Measurements from ENCODE around the gene PROSER3. TPM values are rescaled to one million over a fixed set of nuclear protein-coding genes. Genes with fewer than 3 reads are reported as not detected.

Gene PROSER3
- total RNA-seq, 1 experiment from 2014 or later, result 17.5 TPM

DNA sequence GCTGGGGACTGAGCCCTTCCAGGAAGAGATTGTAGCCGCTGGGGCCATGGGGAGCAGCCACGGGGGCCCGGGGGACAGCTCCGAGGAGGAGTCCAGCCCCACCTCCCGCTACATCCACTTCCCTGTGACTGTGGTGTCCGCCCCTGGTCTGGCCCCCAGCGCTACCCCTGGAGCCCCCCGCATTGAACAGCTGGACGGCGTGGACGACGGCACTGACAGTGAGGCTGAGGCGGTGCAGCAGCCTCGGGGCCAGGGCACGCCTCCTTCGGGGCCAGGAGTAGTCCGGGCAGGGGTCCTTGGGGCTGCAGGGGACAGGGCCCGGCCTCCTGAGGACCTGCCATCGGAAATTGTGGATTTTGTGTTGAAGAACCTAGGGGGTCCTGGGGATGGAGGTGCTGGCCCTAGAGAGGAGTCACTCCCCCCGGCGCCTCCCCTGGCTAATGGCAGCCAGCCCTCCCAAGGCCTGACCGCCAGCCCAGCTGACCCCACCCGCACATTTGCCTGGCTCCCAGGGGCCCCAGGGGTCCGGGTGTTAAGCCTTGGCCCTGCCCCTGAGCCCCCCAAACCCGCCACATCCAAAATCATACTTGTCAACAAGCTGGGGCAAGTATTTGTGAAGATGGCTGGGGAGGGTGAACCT, 25.3 kb upstream of the PROSER3 start:
- H3K9ac ChIP-seq (ENCODE audit: low read length), result no peak overlapping the region
- no peaks in the 10 kb centered on the region for H3K9me3 ChIP-seq (ENCODE audit: low read length)
- no peak overlapping the region for H3K27ac ChIP-seq (ENCODE audit: low read length)
- no peak for DNase-seq
- H4K20me1 ChIP-seq (ENCODE audit: insufficient read depth, low read depth, low read length), result 0 out of 2 replicates have a peak, but pooled peaks cover 10% of the 10 kb centered on the region
- no peaks in the 10 kb centered on the region for H3K79me2 ChIP-seq (ENCODE audit: low read length)
- peaks cover 6% of the 10 kb centered on the region; the same call in 1 of the 2 replicates for H3K36me3 ChIP-seq (ENCODE audit: insufficient read depth, low read length)
- no peak overlapping the region for H2AFZ ChIP-seq (ENCODE audit: low read length)
- no peak overlapping the region for H3K4me3 ChIP-seq (ENCODE audit: low read length)
- H3K4me2 ChIP-seq (ENCODE audit: low read depth, low read length, poor library complexity, severe bottlenecking), result no peak overlapping the region
- H3K9me2 ChIP-seq (replicated peaks; ENCODE audit: insufficient read depth, low read length), result no peaks in the 10 kb centered on the region
- H3K27me3 ChIP-seq (ENCODE audit: low read length), result no peaks in the 10 kb centered on the region
- H3K4me1 ChIP-seq (ENCODE audit: low read length), result peaks cover 19% of the 10 kb centered on the region

DNA sequence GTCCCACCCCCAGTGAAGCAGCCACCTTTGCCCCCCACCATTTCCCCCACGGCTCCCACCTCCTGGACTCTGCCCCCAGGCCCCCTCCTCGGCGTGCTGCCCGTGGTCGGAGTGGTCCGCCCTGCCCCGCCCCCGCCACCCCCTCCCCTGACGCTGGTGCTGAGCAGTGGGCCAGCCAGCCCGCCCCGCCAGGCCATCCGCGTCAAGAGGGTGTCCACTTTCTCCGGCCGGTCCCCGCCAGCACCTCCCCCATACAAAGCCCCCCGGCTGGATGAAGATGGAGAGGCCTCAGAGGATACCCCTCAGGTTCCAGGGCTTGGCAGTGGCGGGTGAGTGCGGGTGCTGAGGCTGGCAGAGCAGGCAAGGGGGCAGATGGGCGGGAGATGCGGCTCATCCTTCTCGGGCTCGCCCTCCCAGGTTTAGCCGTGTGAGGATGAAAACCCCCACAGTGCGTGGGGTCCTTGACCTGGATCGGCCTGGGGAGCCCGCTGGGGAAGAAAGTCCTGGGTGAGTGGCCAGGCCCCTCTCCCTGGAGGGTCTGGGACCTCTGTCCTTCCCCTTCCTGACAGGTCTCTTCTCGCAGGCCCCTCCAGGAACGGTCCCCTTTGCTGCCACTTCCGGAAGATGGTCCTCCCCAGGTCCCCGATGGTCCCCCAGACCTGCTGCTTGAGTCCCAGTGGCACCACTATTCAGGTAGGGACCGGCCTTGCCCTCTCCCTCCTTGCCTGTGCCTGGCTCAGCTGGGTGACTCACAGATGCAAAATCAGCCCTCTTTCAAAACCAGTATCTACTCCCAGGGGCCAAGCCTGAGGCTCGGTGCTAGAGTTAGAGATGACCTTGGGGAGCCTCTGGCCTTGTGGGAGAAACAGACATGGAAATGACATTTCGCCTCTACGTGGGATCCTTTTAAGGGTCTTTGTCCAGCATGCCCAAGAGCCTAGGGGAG, 24.5 kb upstream of the PROSER3 start:
- Histone ChIP-seq H3K27ac (ENCODE audit: low read length) (peak overlapping the region; percentile 53), H3K4me2 (ENCODE audit: low read depth, low read length, poor library complexity, severe bottlenecking) (no peak overlapping the region), H3K9me2 (replicated peaks; ENCODE audit: insufficient read depth, low read length) (no peaks in the 10 kb centered on the region), H4K20me1 (ENCODE audit: insufficient read depth, low read depth, low read length) (0 out of 2 replicates have a peak, but pooled peaks cover 10% of the 10 kb centered on the region), H3K79me2 (ENCODE audit: low read length) (no peaks in the 10 kb centered on the region), H3K36me3 (ENCODE audit: insufficient read depth, low read length) (peaks cover 6% of the 10 kb centered on the region; the same call in 1 of the 2 replicates), H3K9me3 (ENCODE audit: low read length) (no peaks in the 10 kb centered on the region), H3K4me1 (ENCODE audit: low read length) (peaks cover 19% of the 10 kb centered on the region), H2AFZ (ENCODE audit: low read length) (no peak overlapping the region), H3K9ac (ENCODE audit: low read length) (0 out of 2 replicates have a peak overlapping the region, but pooled peaks have one; percentile 10), H3K27me3 (ENCODE audit: low read length) (no peaks in the 10 kb centered on the region), H3K4me3 (ENCODE audit: low read length) (no peak overlapping the region)
- peak; percentile 73 for DNase-seq

DNA sequence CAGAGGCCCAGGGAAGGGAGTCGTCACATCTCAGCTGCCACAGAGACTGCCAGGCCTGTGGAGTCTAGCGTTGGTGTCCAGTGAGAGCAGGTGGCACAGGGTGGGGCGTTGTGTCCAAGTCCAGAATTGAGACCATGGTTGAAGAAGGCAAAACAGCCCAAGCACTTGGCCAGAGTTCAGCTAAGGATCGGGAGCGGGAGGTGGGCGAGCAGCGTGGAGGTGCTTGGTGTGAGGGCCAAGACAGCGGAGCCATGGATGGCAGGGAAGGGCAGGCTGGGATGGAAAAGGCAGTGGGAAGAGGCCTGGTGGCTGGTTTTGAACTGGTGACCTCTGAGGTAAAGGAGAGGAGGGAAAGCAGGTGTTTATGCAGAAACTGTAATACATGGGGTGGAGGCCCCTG, 23.7 kb upstream of the PROSER3 start:
- Histone ChIP-seq H3K27ac (ENCODE audit: low read length) (peak overlapping the region; percentile 53), H4K20me1 (ENCODE audit: insufficient read depth, low read depth, low read length) (0 out of 2 replicates have a peak, but pooled peaks cover 10% of the 10 kb centered on the region), H3K9ac (ENCODE audit: low read length) (0 out of 2 replicates have a peak overlapping the region, but pooled peaks have one; percentile 10)

DNA sequence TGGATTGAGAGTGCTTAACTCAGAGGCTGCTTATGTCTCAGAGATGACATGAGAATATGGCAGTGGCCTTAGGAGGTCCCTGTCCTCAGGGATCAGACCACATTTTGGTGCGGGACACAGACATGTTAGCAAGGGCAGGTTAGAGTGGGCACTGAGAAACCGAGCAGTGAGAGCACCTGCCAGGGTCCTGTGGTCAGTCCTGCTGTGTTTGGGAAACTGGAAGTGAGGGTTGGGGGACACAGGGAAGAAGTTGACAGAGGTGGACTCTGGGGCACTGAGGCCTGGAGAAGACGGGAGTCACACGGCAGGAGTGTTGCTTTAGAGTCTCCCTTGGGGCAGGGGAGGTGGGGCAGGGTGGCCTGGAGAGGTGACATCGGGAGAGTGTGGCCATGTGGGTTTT, 23.1 kb upstream of the PROSER3 start:
- H3K4me3 ChIP-seq (ENCODE audit: low read length), result no peak overlapping the region
- H3K9me3 ChIP-seq (ENCODE audit: low read length), result no peaks in the 10 kb centered on the region
- no peak overlapping the region for H3K4me2 ChIP-seq (ENCODE audit: low read depth, low read length, poor library complexity, severe bottlenecking)
- H4K20me1 ChIP-seq (ENCODE audit: insufficient read depth, low read depth, low read length), result 0 out of 2 replicates have a peak, but pooled peaks cover 10% of the 10 kb centered on the region
- H3K36me3 ChIP-seq (ENCODE audit: insufficient read depth, low read length), result peaks cover 6% of the 10 kb centered on the region; the same call in 1 of the 2 replicates
- H3K79me2 ChIP-seq (ENCODE audit: low read length), result no peaks in the 10 kb centered on the region
- H3K9me2 ChIP-seq (replicated peaks; ENCODE audit: insufficient read depth, low read length), result no peaks in the 10 kb centered on the region
- H3K27me3 ChIP-seq (ENCODE audit: low read length), result no peaks in the 10 kb centered on the region
- H3K27ac ChIP-seq (ENCODE audit: low read length), result no peak overlapping the region
- no peak overlapping the region for H3K9ac ChIP-seq (ENCODE audit: low read length)
- H2AFZ ChIP-seq (ENCODE audit: low read length), result no peak overlapping the region
- peaks cover 22% of the 10 kb centered on the region for H3K4me1 ChIP-seq (ENCODE audit: low read length)
- DNase-seq, result no peak

More for the DNA sequence above, 23.7 kb upstream of the PROSER3 start:
- H3K79me2 ChIP-seq (ENCODE audit: low read length), result no peaks in the 10 kb centered on the region
- H3K4me2 ChIP-seq (ENCODE audit: low read depth, low read length, poor library complexity, severe bottlenecking), result no peak overlapping the region
- H2AFZ ChIP-seq (ENCODE audit: low read length), result no peak overlapping the region
- no peaks in the 10 kb centered on the region for H3K9me2 ChIP-seq (replicated peaks; ENCODE audit: insufficient read depth, low read length)
- H3K27me3 ChIP-seq (ENCODE audit: low read length), result no peaks in the 10 kb centered on the region
- H3K36me3 ChIP-seq (ENCODE audit: insufficient read depth, low read length), result peaks cover 6% of the 10 kb centered on the region; the same call in 1 of the 2 replicates
- no peak for DNase-seq
- H3K4me1 ChIP-seq (ENCODE audit: low read length), result peaks cover 19% of the 10 kb centered on the region
- H3K4me3 ChIP-seq (ENCODE audit: low read length), result no peak overlapping the region
- H3K9me3 ChIP-seq (ENCODE audit: low read length), result no peaks in the 10 kb centered on the region

DNA sequence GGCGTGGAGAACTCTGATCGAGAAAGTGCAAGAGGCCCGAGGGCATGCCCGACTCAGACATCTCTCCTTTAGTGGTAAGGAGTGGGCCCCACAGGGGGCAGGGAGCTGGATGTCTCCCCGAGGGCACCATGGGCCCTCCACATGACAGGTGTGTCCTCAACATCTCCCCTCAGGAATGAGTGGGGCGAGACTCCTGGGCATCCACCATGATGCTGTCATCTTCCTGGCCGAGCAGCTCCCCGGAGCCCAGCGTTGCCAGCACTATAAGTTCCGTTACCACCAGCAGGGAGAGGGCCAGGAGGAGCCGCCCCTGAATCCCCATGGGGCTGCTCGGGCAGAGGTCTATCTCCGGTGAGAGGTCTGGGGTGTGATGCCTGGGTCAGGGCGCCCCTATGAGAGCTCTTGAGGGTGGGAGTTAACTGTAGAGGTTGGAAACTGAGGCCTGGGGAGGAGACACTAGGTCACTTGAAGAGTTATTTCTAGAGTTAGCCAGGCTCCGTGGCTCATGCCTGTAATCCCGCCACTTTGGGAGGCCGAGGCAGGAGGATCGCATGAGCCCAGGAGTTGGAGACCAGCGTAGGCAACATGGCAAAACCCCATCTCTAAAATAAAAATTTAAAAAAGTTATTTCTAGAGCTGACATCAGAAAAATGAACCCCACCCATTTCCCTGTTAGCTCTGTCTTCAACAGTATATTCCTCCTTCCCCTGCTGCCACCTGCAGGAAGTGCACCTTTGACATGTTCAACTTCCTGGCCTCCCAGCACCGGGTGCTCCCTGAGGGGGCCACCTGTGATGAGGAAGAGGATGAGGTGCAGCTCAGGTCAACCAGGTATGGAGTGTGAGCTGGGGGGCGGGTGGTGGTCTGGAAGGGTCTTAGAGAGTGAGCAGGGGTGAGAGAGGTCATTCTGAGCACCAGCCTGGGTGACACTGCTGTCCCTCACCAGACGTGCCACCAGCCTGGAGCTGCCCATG, 20.8 kb upstream of the PROSER3 start:
- Histone ChIP-seq H3K79me2 (ENCODE audit: low read length) (no peaks in the 10 kb centered on the region), H3K27ac (ENCODE audit: low read length) (no peak overlapping the region), H4K20me1 (ENCODE audit: insufficient read depth, low read depth, low read length) (0 out of 2 replicates have a peak, but pooled peaks cover 6% of the 10 kb centered on the region), H2AFZ (ENCODE audit: low read length) (no peak overlapping the region), H3K4me3 (ENCODE audit: low read length) (no peak overlapping the region), H3K9me3 (ENCODE audit: low read length) (no peaks in the 10 kb centered on the region), H3K9me2 (replicated peaks; ENCODE audit: insufficient read depth, low read length) (no peaks in the 10 kb centered on the region), H3K36me3 (ENCODE audit: insufficient read depth, low read length) (no peaks in the 10 kb centered on the region; the same call in 1 of the 2 replicates), H3K9ac (ENCODE audit: low read length) (no peak overlapping the region), H3K4me1 (ENCODE audit: low read length) (peaks cover 40% of the 10 kb centered on the region), H3K4me2 (ENCODE audit: low read depth, low read length, poor library complexity, severe bottlenecking) (no peak overlapping the region), H3K27me3 (ENCODE audit: low read length) (no peaks in the 10 kb centered on the region)
- peak; percentile 67 for DNase-seq

DNA sequence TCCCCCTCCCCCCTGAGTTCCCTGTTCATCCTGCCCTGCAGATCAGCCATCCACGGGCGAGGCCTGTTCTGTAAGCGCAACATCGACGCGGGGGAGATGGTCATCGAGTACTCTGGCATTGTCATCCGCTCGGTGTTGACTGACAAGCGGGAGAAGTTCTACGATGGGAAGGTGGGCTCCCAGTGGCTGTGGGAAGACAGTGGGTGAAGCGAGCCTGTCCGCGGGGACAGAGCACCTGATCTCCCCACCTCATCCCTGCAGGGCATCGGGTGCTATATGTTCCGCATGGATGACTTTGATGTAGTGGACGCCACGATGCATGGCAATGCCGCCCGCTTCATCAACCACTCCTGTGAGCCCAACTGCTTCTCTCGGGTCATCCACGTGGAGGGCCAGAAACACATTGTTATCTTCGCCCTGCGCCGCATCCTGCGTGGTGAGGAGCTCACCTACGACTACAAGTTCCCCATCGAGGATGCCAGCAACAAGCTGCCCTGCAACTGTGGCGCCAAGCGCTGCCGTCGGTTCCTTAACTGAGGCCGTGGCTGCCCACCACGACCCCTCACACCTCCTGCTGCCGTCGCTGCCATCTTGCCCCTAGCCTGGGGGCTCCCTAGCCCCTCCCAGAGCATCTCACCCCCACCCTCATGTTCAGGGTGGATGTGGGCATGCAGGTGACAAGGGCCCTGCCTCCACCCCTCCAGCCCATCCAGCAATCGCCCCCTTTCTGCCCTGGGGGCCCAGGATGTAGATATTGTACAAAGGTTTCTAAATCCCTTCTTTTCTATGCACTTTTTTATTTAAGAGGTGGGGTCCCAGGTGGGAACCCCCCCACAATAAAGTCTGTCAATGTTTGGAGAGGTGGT, 19.7 kb upstream of the PROSER3 start:
- Histone ChIP-seq H3K9me2 (replicated peaks; ENCODE audit: insufficient read depth, low read length) (no peaks in the 10 kb centered on the region), H3K4me2 (ENCODE audit: low read depth, low read length, poor library complexity, severe bottlenecking) (no peak overlapping the region), H3K79me2 (ENCODE audit: low read length) (no peaks in the 10 kb centered on the region), H3K27ac (ENCODE audit: low read length) (no peak overlapping the region), H3K27me3 (ENCODE audit: low read length) (no peaks in the 10 kb centered on the region), H3K4me1 (ENCODE audit: low read length) (peaks cover 41% of the 10 kb centered on the region), H3K9me3 (ENCODE audit: low read length) (no peaks in the 10 kb centered on the region), H2AFZ (ENCODE audit: low read length) (no peak overlapping the region), H3K4me3 (ENCODE audit: low read length) (no peak overlapping the region), H3K36me3 (ENCODE audit: insufficient read depth, low read length) (no peaks in the 10 kb centered on the region; the same call in 1 of the 2 replicates), H3K9ac (ENCODE audit: low read length) (no peak overlapping the region), H4K20me1 (ENCODE audit: insufficient read depth, low read depth, low read length) (0 out of 2 replicates have a peak, but pooled peaks cover 6% of the 10 kb centered on the region)
- DNase-seq, result no peak

DNA sequence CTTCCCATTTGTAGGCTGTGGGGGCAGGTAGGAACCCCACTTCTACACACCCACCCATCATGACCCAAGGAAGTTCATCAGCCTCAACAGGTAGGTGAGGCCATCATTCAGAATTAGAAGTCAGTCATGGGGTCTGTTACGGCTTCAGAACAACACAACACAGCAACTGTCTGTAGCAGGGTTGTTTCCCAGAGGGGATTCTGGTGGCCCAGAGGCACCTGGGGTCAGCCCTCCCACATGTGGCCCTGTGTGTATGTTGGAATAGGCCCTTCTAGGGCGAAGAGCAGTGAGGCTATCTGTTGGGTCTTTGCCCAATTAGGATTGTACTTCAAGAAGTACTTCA, 19.1 kb upstream of the PROSER3 start:
- Histone ChIP-seq H3K27me3 (ENCODE audit: low read length) (no peaks in the 10 kb centered on the region), H3K9me2 (replicated peaks; ENCODE audit: insufficient read depth, low read length) (no peaks in the 10 kb centered on the region), H3K27ac (ENCODE audit: low read length) (no peak overlapping the region), H3K4me1 (ENCODE audit: low read length) (peaks cover 38% of the 10 kb centered on the region), H2AFZ (ENCODE audit: low read length) (no peak overlapping the region), H4K20me1 (ENCODE audit: insufficient read depth, low read depth, low read length) (0 out of 2 replicates have a peak, but pooled peaks cover 6% of the 10 kb centered on the region), H3K9ac (ENCODE audit: low read length) (no peak overlapping the region), H3K4me3 (ENCODE audit: low read length) (no peak overlapping the region), H3K36me3 (ENCODE audit: insufficient read depth, low read length) (no peaks in the 10 kb centered on the region; the same call in 1 of the 2 replicates), H3K79me2 (ENCODE audit: low read length) (peaks cover 3% of the 10 kb centered on the region; the same call in 1 of the 2 replicates), H3K4me2 (ENCODE audit: low read depth, low read length, poor library complexity, severe bottlenecking) (no peak overlapping the region), H3K9me3 (ENCODE audit: low read length) (no peaks in the 10 kb centered on the region)
- peak; percentile 48 for DNase-seq

Measured in Karpas-422 (cell line).